PC-9 (cell line): ENCODE results near the gene BRD9.

Experiments
- EZH2 ChIP-seq: fragments of 200-600 bp; sonication (generic); IDR thresholded peaks from 2 replicates; pipeline ENCODE4 v1.8.0; 2017; ENCODE audit warnings: antibody characterized with exemption, low read depth
- TF ChIP-seq, protein P1 (sequence below): fragments of 200-600 bp; sonication (generic); conservative IDR thresholded peaks from 2 replicates; pipeline ENCODE4 v1.6.1; 2017; ENCODE audit warnings: mixed run types, antibody characterized with exemption, mild to moderate bottlenecking, moderate library complexity

GRCh38 chr5:915946-916345, 23.3 kb upstream of the BRD9 start:
- TF ChIP-seq EZH2: no peak
- TF ChIP-seq, protein P1, sequence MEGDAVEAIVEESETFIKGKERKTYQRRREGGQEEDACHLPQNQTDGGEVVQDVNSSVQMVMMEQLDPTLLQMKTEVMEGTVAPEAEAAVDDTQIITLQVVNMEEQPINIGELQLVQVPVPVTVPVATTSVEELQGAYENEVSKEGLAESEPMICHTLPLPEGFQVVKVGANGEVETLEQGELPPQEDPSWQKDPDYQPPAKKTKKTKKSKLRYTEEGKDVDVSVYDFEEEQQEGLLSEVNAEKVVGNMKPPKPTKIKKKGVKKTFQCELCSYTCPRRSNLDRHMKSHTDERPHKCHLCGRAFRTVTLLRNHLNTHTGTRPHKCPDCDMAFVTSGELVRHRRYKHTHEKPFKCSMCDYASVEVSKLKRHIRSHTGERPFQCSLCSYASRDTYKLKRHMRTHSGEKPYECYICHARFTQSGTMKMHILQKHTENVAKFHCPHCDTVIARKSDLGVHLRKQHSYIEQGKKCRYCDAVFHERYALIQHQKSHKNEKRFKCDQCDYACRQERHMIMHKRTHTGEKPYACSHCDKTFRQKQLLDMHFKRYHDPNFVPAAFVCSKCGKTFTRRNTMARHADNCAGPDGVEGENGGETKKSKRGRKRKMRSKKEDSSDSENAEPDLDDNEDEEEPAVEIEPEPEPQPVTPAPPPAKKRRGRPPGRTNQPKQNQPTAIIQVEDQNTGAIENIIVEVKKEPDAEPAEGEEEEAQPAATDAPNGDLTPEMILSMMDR: no peak
